Naive thymus-derived CD4-positive, alpha-beta T cell (primary cell): ENCODE results near the gene RHEX. TPM values are rescaled to one million over a fixed set of nuclear protein-coding genes. Genes with fewer than 3 reads are reported as not detected.

Source experiments
- ATAC-seq: fragments of 150-1000 bp; cut with Tn5 transposase; 2 replicates; pipeline ENCODE4 v1.10.0; 2021; ENCODE audit warnings: mild to moderate bottlenecking, moderate library complexity
- CTCF ChIA-PET: fragments of 350-600 bp; sonication (Branson Sonifier 250); formaldehyde crosslinking; loops from one replicate; lab custom pipeline; 2021; ENCODE audit warnings: antibody characterized with exemption; lab: Charles Lee
- POLR2A ChIA-PET: fragments of 350-600 bp; sonication (Branson Sonifier 250); formaldehyde crosslinking; loops from one replicate; lab custom pipeline; 2021; ENCODE audit warnings: antibody characterized with exemption, inconsistent platforms; lab: Charles Lee
- DNase-seq, 9 donors: peaks; one replicate each; pipeline versions ENCODE4 v3.0.0 to v3.0.0-alpha.2; 2020 to 2022; ENCODE audit warnings: mixed read lengths in 1 of 9
- H3K27ac ChIP-seq: one replicate; pipeline ENCODE4 v1.7.0; 2013; ENCODE audit warnings: mild to moderate bottlenecking, low read depth, low read length, moderate library complexity
- H3K27me3 ChIP-seq, 2 donors: one replicate each; pipeline ENCODE4 v1.7.0; 2013; ENCODE audit warnings: low read length in 2 of 2, mild to moderate bottlenecking in 2 of 2, moderate library complexity in 2 of 2; ENCODE audit not compliant: control insufficient read depth in 2 of 2, insufficient read depth in 2 of 2
- H3K36me3 ChIP-seq, 3 experiments: 1 replicate in 2 of 3; 2 replicates in 1 of 3; pipeline ENCODE4 v1.7.0; 2013; ENCODE audit warnings: low read length in 3 of 3, mild to moderate bottlenecking in 3 of 3, moderate library complexity in 1 of 3; ENCODE audit not compliant: insufficient read depth in 3 of 3, control insufficient read depth in 2 of 3
- H3K4me1 ChIP-seq, 2 donors: one replicate each; pipeline ENCODE4 v1.7.0; 2013; ENCODE audit warnings: low read length in 2 of 2, mild to moderate bottlenecking in 2 of 2, moderate library complexity in 1 of 2; ENCODE audit not compliant: control insufficient read depth in 2 of 2, insufficient read depth in 2 of 2
- H3K4me3 ChIP-seq: 2 replicates; pipeline ENCODE4 v1.7.0; 2013; ENCODE audit warnings: mild to moderate bottlenecking, low read length
- H3K9me3 ChIP-seq, 3 experiments: 1 replicate in 2 of 3; 2 replicates in 1 of 3; pipeline ENCODE4 v1.7.0; 2013; ENCODE audit warnings: low read length in 3 of 3; ENCODE audit not compliant: control insufficient read depth in 2 of 3
- H3K27ac Mint-ChIP-seq, 9 donors: one replicate each; pipeline ENCODE4 v1.8.0; 2020 to 2022; ENCODE audit warnings: mixed read lengths in 9 of 9, mild to moderate bottlenecking in 8 of 9, moderate library complexity in 5 of 9, inconsistent platforms in 2 of 9
- H3K27me3 Mint-ChIP-seq, 5 donors: one replicate each; pipeline ENCODE4 v1.8.0; 2021 to 2022; ENCODE audit warnings: mixed read lengths in 5 of 5, mild to moderate bottlenecking in 1 of 5
- H3K36me3 Mint-ChIP-seq, 5 donors: one replicate each; pipeline ENCODE4 v1.8.0; 2020 to 2022; ENCODE audit warnings: mixed read lengths in 5 of 5, mild to moderate bottlenecking in 3 of 5, inconsistent platforms in 1 of 5
- H3K4me1 Mint-ChIP-seq, 7 donors: one replicate each; pipeline ENCODE4 v1.8.0; 2020 to 2022; ENCODE audit warnings: mixed read lengths in 7 of 7, mild to moderate bottlenecking in 3 of 7, inconsistent platforms in 1 of 7
- H3K4me3 Mint-ChIP-seq, 10 donors: one replicate each; pipeline ENCODE4 v1.8.0; 2020 to 2022; ENCODE audit warnings: mild to moderate bottlenecking in 10 of 10, mixed read lengths in 10 of 10, moderate library complexity in 6 of 10, inconsistent platforms in 2 of 10
- H3K9me3 Mint-ChIP-seq, 11 donors: one replicate each; pipeline ENCODE4 v1.8.0; 2020 to 2022; ENCODE audit warnings: mixed read lengths in 11 of 11, mild to moderate bottlenecking in 4 of 11, inconsistent platforms in 1 of 11, moderate library complexity in 1 of 11
- intact Hi-C, 2 donors: fragments of 100-400 bp; cut with micrococcal nuclease; formaldehyde crosslinking; loops; one replicate each; pipeline ENCODE4 v1.15.1; 2023
- polyA plus RNA-seq, 2 donors: library from polyadenylated mRNA; unstranded; fragments of 300-500 nt; fragmentation: Illumina TruSeq; gene quantifications; one replicate each; pipeline ENCODE4 v1.2.3, GENCODE V29; 2021
- total RNA-seq, 6 experiments: library from RNA in 5 of 6; stranded (reverse) in 5 of 6; gene quantifications; 1 replicate in 5 of 6; 2 replicates in 1 of 6; pipeline ENCODE4 v1.2.3 and lab custom pipeline; 2021 to 2026

RHEX gene
- total and polyA plus RNA-seq, 7 experiments from 2014 or later: 0.22 to 2.8 (median 0.72) TPM; not detected in 3

DNA sequence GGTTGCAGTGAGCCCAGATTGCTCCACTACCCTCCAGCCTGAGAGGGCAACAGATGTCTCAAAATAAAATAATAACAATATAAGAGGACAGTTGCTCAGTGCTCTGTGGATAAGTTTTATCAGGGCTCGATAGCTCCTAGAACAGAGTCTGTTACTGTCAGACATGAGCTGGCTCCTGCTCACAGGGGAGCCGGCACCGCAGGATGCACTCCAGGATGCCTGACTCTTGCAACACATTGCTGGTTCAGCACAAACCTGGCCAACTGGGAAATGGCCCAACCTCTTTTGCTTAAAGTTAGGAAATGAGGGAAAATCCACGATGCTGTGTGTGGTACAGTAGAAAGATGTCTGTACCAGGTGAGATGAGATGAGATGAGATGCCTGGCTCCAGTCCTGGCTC, 23.5 kb upstream of the RHEX start:
- H3K36me3 ChIP-seq: no peaks in the 10 kb centered on the region
- H3K4me3 Mint-ChIP-seq: no peak overlapping the region
- ATAC-seq (no peak), DNase-seq (no peak)
- H3K27me3 ChIP-seq: peaks cover 0 to 2% of the 10 kb centered on the region in 2 donors
- no peak overlapping the region for H3K27ac ChIP-seq
- ChIA-PET POLR2A (no interaction called here), CTCF (interaction anchor here (0.5 to 4.0 kb wide), 7 partner anchors 8 to 532 kb away, joined by 3 to 34 read pairs (median 6); no protein-coding TSS in a partner anchor)
- H3K9me3 Mint-ChIP-seq: peaks cover 0 to 5% (median 0%) of the 10 kb centered on the region in 11 donors
- H3K4me3 ChIP-seq: no peak overlapping the region
- intact Hi-C loops: no loop called here
- peaks cover 0 to 6% (median 4%) of the 10 kb centered on the region in 7 donors for H3K4me1 Mint-ChIP-seq
- H3K36me3 Mint-ChIP-seq: peaks cover 0 to 4% (median 0%) of the 10 kb centered on the region in 5 donors
- no peak overlapping the region for H3K27ac Mint-ChIP-seq
- H3K27me3 Mint-ChIP-seq: peaks cover 0 to 65% (median 9%) of the 10 kb centered on the region in 5 donors
- no peaks in the 10 kb centered on the region for H3K9me3 ChIP-seq
- H3K4me1 ChIP-seq: peaks cover 0 to 4% of the 10 kb centered on the region in 2 donors

DNA sequence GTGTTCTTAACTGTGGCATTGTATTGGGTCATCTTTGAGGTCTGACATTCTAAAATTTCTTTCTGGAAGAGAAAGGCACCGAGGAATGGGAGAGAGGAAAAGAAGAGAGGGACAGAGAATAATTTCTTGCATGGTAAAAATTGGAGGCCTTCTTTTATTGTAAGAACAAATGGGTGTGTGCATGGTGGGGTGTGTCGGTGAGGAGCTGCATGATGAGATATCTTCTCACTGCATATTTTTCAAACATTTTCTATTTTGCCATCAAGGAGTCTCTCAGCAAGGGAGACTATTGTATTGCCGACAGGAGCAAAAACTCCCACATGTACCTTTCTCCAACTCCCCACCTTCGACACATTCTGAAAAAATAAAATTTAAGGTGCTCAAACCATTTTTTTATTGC, 22.8 kb upstream of the RHEX start:
- POLR2A ChIA-PET: no interaction called here
- Histone ChIP-seq H3K27me3 (peaks cover 0 to 2% of the 10 kb centered on the region in 2 donors), H3K4me3 (no peak overlapping the region), H3K4me1 (peaks cover 0 to 4% of the 10 kb centered on the region in 2 donors), H3K27ac (no peak overlapping the region), H3K9me3 (no peaks in the 10 kb centered on the region), H3K36me3 (no peaks in the 10 kb centered on the region)
- DNase-seq: no peak
- ATAC-seq: no peak
- peaks cover 0 to 5% (median 0%) of the 10 kb centered on the region in 11 donors for H3K9me3 Mint-ChIP-seq
- peaks cover 0 to 70% (median 9%) of the 10 kb centered on the region in 5 donors for H3K27me3 Mint-ChIP-seq
- CTCF ChIA-PET: interaction anchor here (0.9 to 4.0 kb wide), 7 partner anchors 7 to 81 kb away, joined by 3 to 34 read pairs (median 6); no protein-coding TSS in a partner anchor
- peaks cover 0 to 4% (median 0%) of the 10 kb centered on the region in 5 donors for H3K36me3 Mint-ChIP-seq
- intact Hi-C loops: loop anchor here (1.0 to 5.0 kb wide), 3 partner anchors 47 to 239 kb away; no protein-coding TSS in a partner anchor
- H3K4me1 Mint-ChIP-seq: peaks cover 0 to 10% (median 10%) of the 10 kb centered on the region in 7 donors
- no peak overlapping the region for H3K4me3 Mint-ChIP-seq
- no peak overlapping the region for H3K27ac Mint-ChIP-seq

DNA sequence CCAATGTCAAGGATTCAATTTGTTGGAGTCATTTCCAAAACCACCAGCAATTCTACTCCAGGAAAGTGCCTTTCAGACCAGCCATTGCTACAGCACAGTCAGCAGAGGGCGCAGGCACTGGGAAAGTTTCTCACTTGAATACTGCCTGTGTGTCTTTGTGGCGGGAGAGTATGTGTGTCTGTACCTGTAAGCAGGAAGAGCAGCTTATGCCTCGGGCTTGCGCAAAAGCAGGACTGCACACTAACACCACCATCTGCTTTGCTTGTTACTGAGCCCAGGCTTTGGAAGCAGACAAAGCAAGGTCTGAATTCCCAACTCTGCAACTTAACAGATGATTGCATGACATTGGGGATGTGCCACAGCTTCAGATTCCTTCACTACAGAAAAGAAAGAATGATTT, 22.3 kb upstream of the RHEX start:
- POLR2A ChIA-PET: no interaction called here
- H3K4me3 ChIP-seq: no peak overlapping the region
- ATAC-seq (peak; percentile 86), DNase-seq (peak; percentile 33 to 69 (median 58))
- H3K27me3 ChIP-seq: peaks cover 0 to 2% of the 10 kb centered on the region in 2 donors
- H3K9me3 ChIP-seq: no peaks in the 10 kb centered on the region
- intact Hi-C loops: loop anchor here (1.0 to 5.0 kb wide), 3 partner anchors 47 to 239 kb away; no protein-coding TSS in a partner anchor
- Mint-ChIP-seq H3K27ac (peak overlapping the region in 1 of 9 donors; percentile 58), H3K36me3 (peaks cover 0 to 4% (median 0%) of the 10 kb centered on the region in 5 donors), H3K4me1 (peaks cover 0 to 12% (median 11%) of the 10 kb centered on the region in 7 donors), H3K9me3 (peaks cover 0 to 5% (median 0%) of the 10 kb centered on the region in 11 donors), H3K4me3 (peak overlapping the region in 1 of 10 donors; percentile 6), H3K27me3 (peaks cover 0 to 72% (median 9%) of the 10 kb centered on the region in 5 donors)
- no peaks in the 10 kb centered on the region for H3K36me3 ChIP-seq
- H3K4me1 ChIP-seq: peaks cover 0 to 4% of the 10 kb centered on the region in 2 donors
- no peak overlapping the region for H3K27ac ChIP-seq
- CTCF ChIA-PET: interaction anchor here (0.6 to 4.0 kb wide), 9 partner anchors 16 to 84 kb away, joined by 3 to 34 read pairs (median 6); no protein-coding TSS in a partner anchor

DNA sequence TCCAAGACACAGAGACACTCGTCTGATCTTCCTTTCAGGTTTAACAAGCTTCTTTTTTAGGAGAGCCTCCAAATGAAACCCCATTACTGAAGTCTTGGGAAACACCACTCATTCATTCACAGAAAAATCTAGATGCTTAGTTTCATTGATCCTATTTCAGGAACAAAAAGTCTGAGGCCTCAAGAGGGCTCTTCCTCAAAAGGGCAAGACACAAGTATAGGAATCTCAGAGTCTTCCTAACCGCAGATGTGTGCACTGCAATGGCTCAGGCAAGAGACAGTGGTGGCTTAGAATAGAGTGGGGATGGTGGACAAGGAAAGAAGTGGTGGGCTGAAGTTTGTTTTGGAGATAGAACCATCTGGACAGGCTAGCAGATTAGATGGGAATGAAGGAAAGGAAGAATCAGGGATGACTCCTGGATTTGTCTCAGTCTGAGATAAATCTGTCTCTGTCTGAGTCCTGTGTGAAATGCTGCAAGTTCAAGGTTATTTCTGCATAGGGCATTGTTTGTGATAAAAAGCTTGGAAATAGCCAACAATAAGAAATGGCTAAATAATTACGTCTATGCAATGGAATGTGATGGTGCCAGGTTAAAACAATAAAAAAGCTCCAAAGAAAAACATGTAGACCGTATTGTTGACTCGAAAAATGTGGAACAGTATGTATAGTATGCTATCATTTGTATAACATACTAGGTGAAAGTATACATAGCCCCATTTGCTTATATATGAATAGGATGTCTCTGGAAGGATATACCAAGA, 20.4 kb upstream of the RHEX start:
- H3K27me3 ChIP-seq: peaks cover 0 to 2% of the 10 kb centered on the region in 2 donors
- ATAC-seq (no peak), DNase-seq (no peak)
- Mint-ChIP-seq H3K9me3 (peaks cover 0 to 5% (median 0%) of the 10 kb centered on the region in 11 donors), H3K4me3 (no peak overlapping the region), H3K36me3 (peaks cover 0 to 4% (median 0%) of the 10 kb centered on the region in 5 donors), H3K4me1 (peaks cover 0 to 14% (median 12%) of the 10 kb centered on the region in 7 donors), H3K27ac (no peak overlapping the region), H3K27me3 (peaks cover 0 to 69% (median 9%) of the 10 kb centered on the region in 5 donors)
- H3K4me3 ChIP-seq: no peak overlapping the region
- ChIA-PET POLR2A (no interaction called here), CTCF (interaction anchor here (0.6 to 4.0 kb wide), 5 partner anchors 71 to 384 kb away, joined by 3 to 34 read pairs (median 4); no protein-coding TSS in a partner anchor)
- no peaks in the 10 kb centered on the region for H3K36me3 ChIP-seq
- H3K27ac ChIP-seq: no peak overlapping the region
- intact Hi-C loops: loop anchor here in 1 of 2 donors (5.0 kb wide), 1 partner anchor 45 kb away; no protein-coding TSS in a partner anchor
- peaks cover 0 to 4% of the 10 kb centered on the region in 2 donors for H3K4me1 ChIP-seq
- H3K9me3 ChIP-seq: no peaks in the 10 kb centered on the region

DNA sequence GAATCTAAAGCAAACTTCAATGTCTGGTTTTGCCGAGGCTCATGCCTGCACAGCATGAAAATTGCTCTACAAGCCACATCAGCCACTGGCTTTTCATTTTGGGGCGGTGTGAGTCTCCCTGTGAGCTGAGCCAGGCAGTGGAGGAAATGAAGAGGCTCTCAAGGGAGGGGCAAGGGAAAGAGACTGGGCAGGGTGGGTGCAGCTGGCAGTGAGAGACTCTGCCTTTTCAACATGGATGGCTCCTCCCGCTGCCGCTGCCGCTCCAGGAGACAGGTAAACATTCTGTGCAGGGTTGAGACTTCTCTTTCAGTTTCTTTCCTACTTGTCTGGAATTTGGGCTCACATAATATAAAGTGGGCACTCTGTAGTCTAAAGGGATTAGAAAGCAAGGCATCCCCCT, 17.9 kb upstream of the RHEX start:
- ChIA-PET CTCF (no interaction called here), POLR2A (no interaction called here)
- peaks cover 0 to 2% of the 10 kb centered on the region in 2 donors for H3K27me3 ChIP-seq
- no peaks in the 10 kb centered on the region for H3K36me3 ChIP-seq
- no peak overlapping the region for H3K27ac ChIP-seq
- DNase-seq (no peak), ATAC-seq (peak; percentile 27)
- intact Hi-C loops: no loop called here
- H3K4me3 ChIP-seq: no peak overlapping the region
- no peak overlapping the region for H3K27ac Mint-ChIP-seq
- H3K27me3 Mint-ChIP-seq: peaks cover 0 to 68% (median 6%) of the 10 kb centered on the region in 5 donors
- H3K4me1 ChIP-seq: peaks cover 0 to 4% of the 10 kb centered on the region in 2 donors
- H3K9me3 Mint-ChIP-seq: peaks cover 0 to 5% (median 0%) of the 10 kb centered on the region in 11 donors
- H3K9me3 ChIP-seq: no peaks in the 10 kb centered on the region
- peaks cover 0 to 27% (median 23%) of the 10 kb centered on the region in 7 donors for H3K4me1 Mint-ChIP-seq
- H3K4me3 Mint-ChIP-seq: peak overlapping the region in 5 of 10 donors; percentile 7 to 61 (median 44)
- no peaks in the 10 kb centered on the region for H3K36me3 Mint-ChIP-seq

DNA sequence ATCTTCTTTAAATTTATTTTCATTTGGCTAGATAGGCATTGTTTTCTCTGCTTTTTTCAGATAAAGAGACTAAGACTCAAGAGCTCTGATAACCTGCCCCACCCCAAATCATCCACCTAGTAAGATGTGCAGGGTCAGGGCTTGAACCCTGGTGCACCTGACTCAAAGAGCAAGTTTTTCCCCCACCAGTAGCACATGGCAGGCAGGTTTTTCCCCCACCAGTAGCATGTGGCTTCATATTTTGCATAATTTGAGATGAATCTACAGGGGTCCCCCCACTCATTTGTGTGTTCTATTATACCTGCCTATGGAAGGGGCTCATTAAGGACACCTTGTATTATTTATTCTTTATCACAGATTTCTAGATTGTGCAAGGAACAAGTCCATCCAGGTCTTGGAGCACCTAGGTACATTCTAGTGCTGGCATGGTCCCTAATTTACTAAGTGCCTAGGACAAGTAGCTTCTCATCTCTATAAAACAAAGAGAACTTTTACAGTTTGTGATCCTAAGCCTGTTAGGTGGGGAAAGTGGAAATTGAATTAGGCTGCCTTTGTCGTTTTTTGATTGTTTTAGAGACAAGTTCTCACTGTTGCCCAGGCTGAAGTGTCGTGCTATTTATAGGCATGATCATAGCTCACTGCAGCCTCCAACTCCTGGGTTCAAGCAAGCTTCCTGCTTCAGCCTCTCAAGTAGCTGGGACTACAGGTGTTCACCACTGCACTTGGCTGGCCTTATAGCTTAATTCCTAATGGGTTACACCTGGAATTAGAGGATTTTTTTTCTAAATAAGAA, 16.1 kb upstream of the RHEX start:
- ATAC-seq (no peak), DNase-seq (no peak)
- Histone ChIP-seq H3K36me3 (no peaks in the 10 kb centered on the region), H3K4me3 (no peak overlapping the region), H3K27ac (no peak overlapping the region), H3K9me3 (no peaks in the 10 kb centered on the region), H3K27me3 (peaks cover 0 to 2% of the 10 kb centered on the region in 2 donors), H3K4me1 (no peaks in the 10 kb centered on the region)
- Mint-ChIP-seq H3K27ac (no peak overlapping the region), H3K27me3 (peaks cover 0 to 78% (median 6%) of the 10 kb centered on the region in 5 donors), H3K4me1 (peaks cover 0 to 22% (median 18%) of the 10 kb centered on the region in 7 donors), H3K4me3 (no peak overlapping the region), H3K36me3 (no peaks in the 10 kb centered on the region), H3K9me3 (peaks cover 0 to 5% (median 0%) of the 10 kb centered on the region in 11 donors)
- CTCF ChIA-PET: interaction anchor here (0.6 to 1.0 kb wide), 4 partner anchors 7 to 1908 kb away, joined by 3 read pairs; no protein-coding TSS in a partner anchor
- POLR2A ChIA-PET: no interaction called here
- intact Hi-C loops: no loop called here
